Endodermal cell (in vitro differentiated cells): Measurements from ENCODE around the gene RRP8. TPM values are rescaled to one million over a fixed set of nuclear protein-coding genes. Genes with fewer than 3 reads are reported as not detected.

Experiments
- DNase-seq: peaks from one replicate; pipeline ENCODE4 v3.0.0-alpha.2; 2017
- H3K27ac ChIP-seq: 2 replicates; pipeline ENCODE4 v1.5.1; 2013; ENCODE audit warnings: mild to moderate bottlenecking, low read depth, low read length, moderate library complexity
- H3K27me3 ChIP-seq: 2 replicates; pipeline ENCODE4 v1.6.1; 2013; ENCODE audit warnings: mild to moderate bottlenecking, low read length, moderate library complexity; ENCODE audit not compliant: insufficient read depth, control insufficient read depth, poor library complexity, severe bottlenecking
- H3K36me3 ChIP-seq: 2 replicates; pipeline ENCODE4 v1.7.0; 2013; ENCODE audit warnings: mild to moderate bottlenecking, low read length, moderate library complexity; ENCODE audit not compliant: control insufficient read depth, insufficient read depth
- H3K4me1 ChIP-seq: one replicate; pipeline ENCODE4 v1.7.0; 2013; ENCODE audit warnings: low read length; ENCODE audit not compliant: control insufficient read depth, insufficient read depth
- H3K4me3 ChIP-seq: 2 replicates; pipeline ENCODE4 v1.5.1; 2013; ENCODE audit warnings: mild to moderate bottlenecking, low read length, moderate library complexity
- H3K9ac ChIP-seq: 2 replicates; pipeline ENCODE4 v1.6.1; 2013; ENCODE audit warnings: mild to moderate bottlenecking, low read length, moderate library complexity; ENCODE audit not compliant: poor library complexity, severe bottlenecking; ENCODE audit errors: extremely low read depth
- H3K9me3 ChIP-seq: 2 replicates; pipeline ENCODE4 v1.6.1; 2013; ENCODE audit warnings: mild to moderate bottlenecking, low read length, moderate library complexity; ENCODE audit not compliant: control insufficient read depth
- H3K27ac Mint-ChIP-seq: 2 replicates; pipeline ENCODE4 v1.8.0; 2020; ENCODE audit warnings: mixed read lengths
- H3K27me3 Mint-ChIP-seq: 2 replicates; pipeline ENCODE4 v1.8.0; 2021; ENCODE audit warnings: mild to moderate bottlenecking, mixed read lengths; ENCODE audit not compliant: insufficient read depth
- H3K36me3 Mint-ChIP-seq: 2 replicates; pipeline ENCODE4 v1.8.0; 2020; ENCODE audit warnings: low read depth, mixed read lengths
- H3K4me1 Mint-ChIP-seq: 2 replicates; pipeline ENCODE4 v1.8.0; 2020; ENCODE audit warnings: mixed read lengths
- H3K4me3 Mint-ChIP-seq: 2 replicates; pipeline ENCODE4 v1.8.0; 2020; ENCODE audit warnings: mild to moderate bottlenecking, moderate library complexity, mixed read lengths
- H3K9me3 Mint-ChIP-seq: 2 replicates; pipeline ENCODE4 v1.8.0; 2020; ENCODE audit warnings: mild to moderate bottlenecking, mixed read lengths
- CTCF ChIP-seq: fragments of 200-600 bp; sonication (generic); conservative IDR thresholded peaks from 2 replicates; pipeline ENCODE4 v1.5.0; 2021; ENCODE audit warnings: antibody characterized with exemption, mild to moderate bottlenecking
- WGBS, 2 experiments: methylation state at CpG; one replicate each; pipeline versions ENCODE4 v1.1.5 to v1.1.7; 2013; ENCODE audit warnings: missing lambda C conversion rate in 2 of 2, mixed read lengths in 1 of 2; ENCODE audit not compliant: insufficient coverage in 1 of 2, insufficient read length in 1 of 2; 5-methylcytosine and 5-hydroxymethylcytosine counted together
- total RNA-seq, 2 donors: library from RNA; stranded (reverse); fragmentation: NEBNext Ultra II Directional in 1 of 2; extraction: Animal tissue kit (Norgen Biotek cat#: 25700) in 1 of 2; gene quantifications; 2 replicates in 1 of 2; 3 replicates in 1 of 2; pipeline ENCODE4 v1.2.1, GENCODE V29; 2021

RRP8 gene
- total RNA-seq, 2 donors from 2014 or later, result 11.0 to 12.8 TPM

GRCh38 chr11:6619004-6619745 lies 15.8 kb upstream of the RRP8 start, which contains the start of gene TPP1:
Gene TPP1 (minus strand): TSS chr11:6619422. CDS start chr11:6619400, 22 bp downstream.
- H3K4me3 Mint-ChIP-seq, result no peak within 1 kb of the TSS
- DNase-seq, result peak; percentile 97
- Histone ChIP-seq H3K36me3 (peaks cover 13% of the 10 kb centered on the region), H3K9ac (peak within 1 kb of the TSS; percentile 85), H3K4me1 (peaks cover 7% of the 10 kb centered on the region), H3K27me3 (no peaks in the 10 kb centered on the region), H3K9me3 (no peaks in the 10 kb centered on the region), H3K4me3 (peak within 1 kb of the TSS; percentile 97), H3K27ac (no peak within 1 kb of the TSS)
- no peaks in the 10 kb centered on the region for H3K9me3 Mint-ChIP-seq
- no peaks in the 10 kb centered on the region for H3K27me3 Mint-ChIP-seq
- H3K27ac Mint-ChIP-seq, result no peak within 1 kb of the TSS
- no peaks in the 10 kb centered on the region for H3K4me1 Mint-ChIP-seq
- peaks cover 23% of the 10 kb centered on the region for H3K36me3 Mint-ChIP-seq
- 0% methylated on average over 4 to 16 of the region's 16 CpGs for WGBS, 2 experiments
- no peak for TF ChIP-seq CTCF

- no peak overlapping the region for H3K27ac Mint-ChIP-seq
- Histone ChIP-seq H3K36me3 (peaks cover 19% of the 10 kb centered on the region), H3K4me3 (peak overlapping the region; percentile 97), H3K27ac (no peak overlapping the region), H3K9me3 (no peaks in the 10 kb centered on the region), H3K27me3 (no peaks in the 10 kb centered on the region), H3K9ac (peak overlapping the region; percentile 85), H3K4me1 (peaks cover 7% of the 10 kb centered on the region)
- no peak overlapping the region for H3K4me3 Mint-ChIP-seq
- H3K27me3 Mint-ChIP-seq, result no peaks in the 10 kb centered on the region
- H3K36me3 Mint-ChIP-seq, result peaks cover 23% of the 10 kb centered on the region
- 59 to 64% methylated on average over 13 to 15 of the region's 15 CpGs for WGBS, 2 experiments
- DNase-seq, result no peak
- H3K9me3 Mint-ChIP-seq, result no peaks in the 10 kb centered on the region
- no peaks in the 10 kb centered on the region for H3K4me1 Mint-ChIP-seq
- no peak for TF ChIP-seq CTCF
Observed at GRCh38 chr11:6618117-6619003, 14.9 kb upstream of the RRP8 start.

- DNase-seq, result no peak
- no peaks in the 10 kb centered on the region for H3K27me3 Mint-ChIP-seq
- Histone ChIP-seq H3K4me3 (no peak overlapping the region), H3K9me3 (no peaks in the 10 kb centered on the region), H3K4me1 (peaks cover 7% of the 10 kb centered on the region), H3K36me3 (peaks cover 19% of the 10 kb centered on the region), H3K27me3 (no peaks in the 10 kb centered on the region), H3K27ac (no peak overlapping the region), H3K9ac (no peak overlapping the region)
- H3K9me3 Mint-ChIP-seq, result no peaks in the 10 kb centered on the region
- WGBS, 2 experiments, result 92 to 94% methylated on average over 4 to 5 of the region's 5 CpGs
- no peak for TF ChIP-seq CTCF
- H3K27ac Mint-ChIP-seq, result no peak overlapping the region
- H3K4me3 Mint-ChIP-seq, result no peak overlapping the region
- no peaks in the 10 kb centered on the region for H3K4me1 Mint-ChIP-seq
- H3K36me3 Mint-ChIP-seq, result peaks cover 23% of the 10 kb centered on the region
Observed at GRCh38 chr11:6617315-6617781, 13.9 kb upstream of the RRP8 start.
